K562 (cell line): ENCODE data around the gene NKAPL. TPM values are rescaled to one million over a fixed set of nuclear protein-coding genes. Genes with fewer than 3 reads are reported as not detected.

Experiments
- ARID3B ChIP-seq: fragments of 250-450 bp; sonication (Bioruptor Pico); IDR thresholded peaks from 2 replicates; pipeline ENCODE4 v1.4.0; 2020; ENCODE audit warnings: borderline replicate concordance
- BCL6 ChIP-seq: fragments of 250-450 bp; sonication (Bioruptor Pico); IDR thresholded peaks from 2 replicates; pipeline ENCODE4 v1.4.0; 2020
- CXXC5 ChIP-seq: fragments of 250-450 bp; sonication (Bioruptor Pico); IDR thresholded peaks from 2 replicates; pipeline ENCODE4 v1.8.0; 2022; ENCODE audit warnings: inconsistent platforms, mild to moderate bottlenecking, moderate library complexity
- ETS2 ChIP-seq: IDR thresholded peaks from 2 replicates; pipeline ENCODE4 v1.6.1; 2016; ENCODE audit warnings: borderline replicate concordance, missing genetic modification characterization, mild to moderate bottlenecking, moderate library complexity, missing compliant biosample characterization; ENCODE audit not compliant: poor library complexity, severe bottlenecking
- HCFC1 ChIP-seq: IDR thresholded peaks from 2 replicates; pipeline ENCODE4 v1.6.1; 2012; ENCODE audit warnings: low read depth, low read length, improper control_type of control experiment
- HMBOX1 ChIP-seq: sonication (generic); IDR thresholded peaks from 2 replicates; pipeline ENCODE4 v1.6.1; 2016
- KAT2B ChIP-seq: IDR thresholded peaks from one replicate; pipeline ENCODE4 v1.6.1; 2012; ENCODE audit warnings: low read depth, mild to moderate bottlenecking, control low read depth, inconsistent platforms, low read length, moderate library complexity
- POLR2AphosphoS2 ChIP-seq: IDR thresholded peaks from 2 replicates; pipeline ENCODE4 v1.6.1; 2012; ENCODE audit warnings: low read length, improper control_type of control experiment
- SAFB ChIP-seq: fragments of 200-400 bp; formaldehyde crosslinking; IDR thresholded peaks from 2 replicates; pipeline ENCODE4 v1.6.1; 2017; ENCODE audit warnings: low read depth, low read length, borderline replicate concordance
- SOX6 ChIP-seq: fragments of 450-650 bp; IDR thresholded peaks from 2 replicates; pipeline ENCODE4 v1.6.1; 2014; ENCODE audit warnings: mild to moderate bottlenecking
- TCF7L2 ChIP-seq: fragments of 150-350 bp; IDR thresholded peaks from 2 replicates; pipeline ENCODE4 v1.6.1; 2016; ENCODE audit warnings: low read depth, mild to moderate bottlenecking, low read length, moderate library complexity
- ZNF175 ChIP-seq: fragments of 200-800 bp; sonication (Bioruptor generic); IDR thresholded peaks from 2 replicates; pipeline ENCODE4 v1.6.1; 2016; ENCODE audit warnings: low read depth, mild to moderate bottlenecking, missing genetic modification characterization, missing compliant biosample characterization
- ZNF253 ChIP-seq: fragments of 250-450 bp; sonication (Bioruptor Pico); conservative IDR thresholded peaks from 2 replicates; pipeline ENCODE4 v1.6.1; 2021; ENCODE audit warnings: mild to moderate bottlenecking
- ZNF282 ChIP-seq: sonication (generic); formaldehyde crosslinking; IDR thresholded peaks from 2 replicates; pipeline ENCODE4 v1.8.1; 2023; ENCODE audit warnings: missing genetic modification reagents
- ZNF316 ChIP-seq: fragments of 450-650 bp; IDR thresholded peaks from 2 replicates; pipeline ENCODE4 v1.6.1; 2016
- ZNF584 ChIP-seq: fragments of 200-800 bp; sonication (Bioruptor generic); IDR thresholded peaks from 2 replicates; pipeline ENCODE4 v1.6.1; 2016; ENCODE audit warnings: low read depth, mild to moderate bottlenecking, missing genetic modification characterization, missing compliant biosample characterization
- ZNF780A ChIP-seq: fragments of 250-450 bp; sonication (Bioruptor Pico); IDR thresholded peaks from 2 replicates; pipeline ENCODE4 v1.5.0; 2021; ENCODE audit warnings: mild to moderate bottlenecking
- polyA plus RNA-seq, 8 experiments: library from polyadenylated mRNA; depleted of rRNA in 4 of 8; stranded (reverse) in 5 of 8; unstranded in 3 of 8; fragments of >200 nt; fragmentation: Nextera tagmentation in 2 of 8; fragmentation: Illumina TruSeq in 1 of 8; extraction: Ambion mirVana in 2 of 8; extraction: Trizol in 1 of 8; gene quantifications; 2 replicates each; pipeline versions ENCODE4 v1.2.1 to v1.2.3, GENCODE V29; 2011 to 2014; ENCODE audit warnings: inconsistent platforms in 1 of 8, missing spikeins in 1 of 8
- total RNA-seq, 7 experiments: library from RNA; depleted of rRNA in 6 of 7; stranded (reverse); fragments of >200 nt in 6 of 7; fragmentation: Illumina TruSeq in 2 of 7; extraction: Trizol in 2 of 7; gene quantifications; 2 replicates each; pipeline versions ENCODE4 v1.2.1 to v1.2.3, GENCODE V29; 2011 to 2021; ENCODE audit warnings: low replicate concordance in 1 of 7
- TF ChIP-seq, protein P1 (sequence below): sonication (generic); formaldehyde crosslinking; IDR thresholded peaks from 2 replicates; pipeline ENCODE4 v1.8.1; 2023; ENCODE audit warnings: mild to moderate bottlenecking, missing genetic modification reagents
- TF ChIP-seq, protein P2 (sequence below): sonication (generic); formaldehyde crosslinking; IDR thresholded peaks from 2 replicates; pipeline ENCODE4 v1.8.0; 2023; ENCODE audit warnings: mild to moderate bottlenecking, missing genetic modification reagents
- TF ChIP-seq, protein P3 (sequence below): sonication (generic); formaldehyde crosslinking; IDR thresholded peaks from 2 replicates; pipeline ENCODE4 v1.5.0; 2020; ENCODE audit warnings: missing genetic modification reagents
- TF ChIP-seq, protein P4 (sequence below): fragments of 450-650 bp; conservative IDR thresholded peaks from 2 replicates; pipeline ENCODE4 v1.6.1; 2016; ENCODE audit warnings: missing genetic modification characterization, low read depth, mild to moderate bottlenecking, missing compliant biosample characterization, moderate library complexity

NKAPL gene
- total and polyA plus RNA-seq, 9 of the 15 experiments (the other 6 are each of a cell fraction or from before 2014, with no cell fraction given): not detected

GRCh38 chr6:28266962-28267694 is 8.0 kb downstream of the NKAPL start, which contains the start of gene ZSCAN26 (continued):
- TF ChIP-seq, protein P1, sequence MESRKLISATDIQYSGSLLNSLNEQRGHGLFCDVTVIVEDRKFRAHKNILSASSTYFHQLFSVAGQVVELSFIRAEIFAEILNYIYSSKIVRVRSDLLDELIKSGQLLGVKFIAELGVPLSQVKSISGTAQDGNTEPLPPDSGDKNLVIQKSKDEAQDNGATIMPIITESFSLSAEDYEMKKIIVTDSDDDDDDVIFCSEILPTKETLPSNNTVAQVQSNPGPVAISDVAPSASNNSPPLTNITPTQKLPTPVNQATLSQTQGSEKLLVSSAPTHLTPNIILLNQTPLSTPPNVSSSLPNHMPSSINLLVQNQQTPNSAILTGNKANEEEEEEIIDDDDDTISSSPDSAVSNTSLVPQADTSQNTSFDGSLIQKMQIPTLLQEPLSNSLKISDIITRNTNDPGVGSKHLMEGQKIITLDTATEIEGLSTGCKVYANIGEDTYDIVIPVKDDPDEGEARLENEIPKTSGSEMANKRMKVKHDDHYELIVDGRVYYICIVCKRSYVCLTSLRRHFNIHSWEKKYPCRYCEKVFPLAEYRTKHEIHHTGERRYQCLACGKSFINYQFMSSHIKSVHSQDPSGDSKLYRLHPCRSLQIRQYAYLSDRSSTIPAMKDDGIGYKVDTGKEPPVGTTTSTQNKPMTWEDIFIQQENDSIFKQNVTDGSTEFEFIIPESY (CRISPR knock-in tag): no peak
- TF ChIP-seq ETS2 (no peak), CXXC5 (CRISPR knock-in tag) (peak; percentile 85), ZNF316 (peak; percentile 68), SAFB (no peak), TCF7L2 (no peak), ARID3B (CRISPR knock-in tag) (no peak), ZNF175 (peak; percentile 36; the same call in 1 of the 2 replicates), BCL6 (0 out of 2 replicates have a peak, but pooled peaks have one; percentile 14), HMBOX1 (peak; percentile 54; the same call in 1 of the 2 replicates), HCFC1 (0 out of 2 replicates have a peak, but pooled peaks have one; percentile 49), POLR2AphosphoS2 (no peak), SOX6 (peak; percentile 80), ZNF584 (no peak), KAT2B (no peak), ZNF253 (CRISPR knock-in tag) (no peak), ZNF780A (CRISPR knock-in tag) (no peak), ZNF282 (no peak)
- TF ChIP-seq, protein P2, sequence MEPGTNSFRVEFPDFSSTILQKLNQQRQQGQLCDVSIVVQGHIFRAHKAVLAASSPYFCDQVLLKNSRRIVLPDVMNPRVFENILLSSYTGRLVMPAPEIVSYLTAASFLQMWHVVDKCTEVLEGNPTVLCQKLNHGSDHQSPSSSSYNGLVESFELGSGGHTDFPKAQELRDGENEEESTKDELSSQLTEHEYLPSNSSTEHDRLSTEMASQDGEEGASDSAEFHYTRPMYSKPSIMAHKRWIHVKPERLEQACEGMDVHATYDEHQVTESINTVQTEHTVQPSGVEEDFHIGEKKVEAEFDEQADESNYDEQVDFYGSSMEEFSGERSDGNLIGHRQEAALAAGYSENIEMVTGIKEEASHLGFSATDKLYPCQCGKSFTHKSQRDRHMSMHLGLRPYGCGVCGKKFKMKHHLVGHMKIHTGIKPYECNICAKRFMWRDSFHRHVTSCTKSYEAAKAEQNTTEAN (CRISPR knock-in tag): no peak
- TF ChIP-seq, protein P3, sequence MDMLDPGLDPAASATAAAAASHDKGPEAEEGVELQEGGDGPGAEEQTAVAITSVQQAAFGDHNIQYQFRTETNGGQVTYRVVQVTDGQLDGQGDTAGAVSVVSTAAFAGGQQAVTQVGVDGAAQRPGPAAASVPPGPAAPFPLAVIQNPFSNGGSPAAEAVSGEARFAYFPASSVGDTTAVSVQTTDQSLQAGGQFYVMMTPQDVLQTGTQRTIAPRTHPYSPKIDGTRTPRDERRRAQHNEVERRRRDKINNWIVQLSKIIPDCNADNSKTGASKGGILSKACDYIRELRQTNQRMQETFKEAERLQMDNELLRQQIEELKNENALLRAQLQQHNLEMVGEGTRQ (CRISPR knock-in tag): no peak
- TF ChIP-seq, protein P4, sequence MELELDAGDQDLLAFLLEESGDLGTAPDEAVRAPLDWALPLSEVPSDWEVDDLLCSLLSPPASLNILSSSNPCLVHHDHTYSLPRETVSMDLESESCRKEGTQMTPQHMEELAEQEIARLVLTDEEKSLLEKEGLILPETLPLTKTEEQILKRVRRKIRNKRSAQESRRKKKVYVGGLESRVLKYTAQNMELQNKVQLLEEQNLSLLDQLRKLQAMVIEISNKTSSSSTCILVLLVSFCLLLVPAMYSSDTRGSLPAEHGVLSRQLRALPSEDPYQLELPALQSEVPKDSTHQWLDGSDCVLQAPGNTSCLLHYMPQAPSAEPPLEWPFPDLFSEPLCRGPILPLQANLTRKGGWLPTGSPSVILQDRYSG: no peak
